Measurements from ENCODE around the gene BEND3.
"Not testable (repeated sequence)": the region's sequence is repeated elsewhere in the genome, so short reads cannot be mapped to it uniquely, and the experiment has no call there.

Gene BEND3

GRCh38 chr6:107057679-107058078, 57.6 kb downstream of the BEND3 start:
- ATAC-seq (no peak), DNase-seq (no peak)
- Mint-ChIP-seq H3K4me1 (peaks cover 17% of the 10 kb centered on the region), H3K27me3 (no peaks in the 10 kb centered on the region), H3K9me3 (no peaks in the 10 kb centered on the region), H3K27ac (no peak overlapping the region), H3K36me3 (ENCODE audit: low read depth) (no peaks in the 10 kb centered on the region), H3K4me3 (no peak overlapping the region)

- Mint-ChIP-seq H3K36me3 (ENCODE audit: low read depth) (no peaks in the 10 kb centered on the region), H3K27me3 (no peaks in the 10 kb centered on the region), H3K4me1 (peaks cover 9% of the 10 kb centered on the region), H3K9me3 (no peaks in the 10 kb centered on the region), H3K4me3 (no peak overlapping the region), H3K27ac (no peak overlapping the region)
- ATAC-seq (no peak), DNase-seq (no peak)
Observed at GRCh38 chr6:107056796-107057195, 58.5 kb downstream of the BEND3 start.

GRCh38 chr6:107047807-107048206, 67.5 kb downstream of the BEND3 start:
- no peak for DNase-seq
- H3K27ac Mint-ChIP-seq, result no peak overlapping the region
- peaks cover 12% of the 10 kb centered on the region for H3K36me3 Mint-ChIP-seq (ENCODE audit: low read depth)
- no peaks in the 10 kb centered on the region for H3K4me1 Mint-ChIP-seq
- no peaks in the 10 kb centered on the region for H3K9me3 Mint-ChIP-seq
- H3K27me3 Mint-ChIP-seq, result no peaks in the 10 kb centered on the region
- ATAC-seq, result no peak
- no peak overlapping the region for H3K4me3 Mint-ChIP-seq

GRCh38 chr6:107045826-107046675, 69.3 kb downstream of the BEND3 start:
- H3K36me3 Mint-ChIP-seq (ENCODE audit: low read depth), result peaks cover 12% of the 10 kb centered on the region
- H3K27ac Mint-ChIP-seq, result no peak overlapping the region
- ATAC-seq, result no peak
- H3K4me3 Mint-ChIP-seq, result no peak overlapping the region
- H3K4me1 Mint-ChIP-seq, result peaks cover 2% of the 10 kb centered on the region
- DNase-seq, result no peak
- no peaks in the 10 kb centered on the region for H3K27me3 Mint-ChIP-seq
- no peaks in the 10 kb centered on the region for H3K9me3 Mint-ChIP-seq

GRCh38 chr6:107033126-107033525, 82.2 kb downstream of the BEND3 start:
- Mint-ChIP-seq H3K27ac (peak overlapping the region; percentile 36), H3K4me1 (peaks cover 36% of the 10 kb centered on the region), H3K9me3 (no peaks in the 10 kb centered on the region), H3K4me3 (no peak overlapping the region), H3K36me3 (ENCODE audit: low read depth) (peaks cover 15% of the 10 kb centered on the region), H3K27me3 (no peaks in the 10 kb centered on the region)
- DNase-seq (no peak), ATAC-seq (peak; percentile 17)

GRCh38 chr6:107032051-107032450, 83.3 kb downstream of the BEND3 start:
- H3K4me3 Mint-ChIP-seq, result no peak overlapping the region
- no peak for DNase-seq
- peaks cover 15% of the 10 kb centered on the region for H3K36me3 Mint-ChIP-seq (ENCODE audit: low read depth)
- no peaks in the 10 kb centered on the region for H3K27me3 Mint-ChIP-seq
- H3K4me1 Mint-ChIP-seq, result peaks cover 36% of the 10 kb centered on the region
- no peaks in the 10 kb centered on the region for H3K9me3 Mint-ChIP-seq
- H3K27ac Mint-ChIP-seq, result no peak overlapping the region
- ATAC-seq, result no peak

GRCh38 chr6:107030151-107030550, 85.2 kb downstream of the BEND3 start:
- Mint-ChIP-seq H3K4me1 (peaks cover 40% of the 10 kb centered on the region), H3K4me3 (peak overlapping the region; percentile 96), H3K36me3 (ENCODE audit: low read depth) (peaks cover 11% of the 10 kb centered on the region), H3K9me3 (no peaks in the 10 kb centered on the region), H3K27me3 (no peaks in the 10 kb centered on the region), H3K27ac (no peak overlapping the region)
- no peak for ATAC-seq
- DNase-seq, result no peak

GRCh38 chr6:107026965-107027364, 88.3 kb downstream of the BEND3 start:
- DNase-seq (no peak), ATAC-seq (no peak)
- H3K4me3 Mint-ChIP-seq, result peak overlapping the region; percentile 36
- H3K27ac Mint-ChIP-seq, result peak overlapping the region; percentile 1
- H3K36me3 Mint-ChIP-seq (ENCODE audit: low read depth), result peaks cover 11% of the 10 kb centered on the region
- H3K4me1 Mint-ChIP-seq, result peaks cover 26% of the 10 kb centered on the region
- H3K9me3 Mint-ChIP-seq, result no peaks in the 10 kb centered on the region
- no peaks in the 10 kb centered on the region for H3K27me3 Mint-ChIP-seq

- H3K4me1 Mint-ChIP-seq, result no peaks in the 10 kb centered on the region
- H3K4me3 Mint-ChIP-seq, result no peak overlapping the region
- no peak for DNase-seq
- H3K27ac Mint-ChIP-seq, result no peak overlapping the region
- H3K9me3 Mint-ChIP-seq, result no peaks in the 10 kb centered on the region
- no peak for ATAC-seq
- no peaks in the 10 kb centered on the region for H3K27me3 Mint-ChIP-seq
- H3K36me3 Mint-ChIP-seq (ENCODE audit: low read depth), result no peaks in the 10 kb centered on the region
Observed at GRCh38 chr6:107021446-107022185, 93.7 kb downstream of the BEND3 start.

- Mint-ChIP-seq H3K36me3 (ENCODE audit: low read depth) (no peaks in the 10 kb centered on the region), H3K4me3 (no peak overlapping the region), H3K27ac (no peak overlapping the region), H3K27me3 (peaks cover 1% of the 10 kb centered on the region), H3K9me3 (no peaks in the 10 kb centered on the region), H3K4me1 (no peaks in the 10 kb centered on the region)
- ATAC-seq, result no peak
- no peak for DNase-seq
Observed at GRCh38 chr6:107020239-107020638, 95.1 kb downstream of the BEND3 start.

- H3K27ac Mint-ChIP-seq; H3K4me3 Mint-ChIP-seq; H3K9me3 Mint-ChIP-seq; DNase-seq; H3K36me3 Mint-ChIP-seq (ENCODE audit: low read depth); H3K27me3 Mint-ChIP-seq; H3K4me1 Mint-ChIP-seq; ATAC-seq: not testable (repeated sequence)
Observed at GRCh38 chr6:107019628-107020027, 95.7 kb downstream of the BEND3 start.

GRCh38 chr6:107019047-107019446, 96.3 kb downstream of the BEND3 start:
- DNase-seq (no peak), ATAC-seq (no peak)
- Mint-ChIP-seq H3K36me3 (ENCODE audit: low read depth) (no peaks in the 10 kb centered on the region), H3K4me3 (no peak overlapping the region), H3K27ac (no peak overlapping the region), H3K9me3 (no peaks in the 10 kb centered on the region), H3K4me1 (no peaks in the 10 kb centered on the region), H3K27me3 (peaks cover 1% of the 10 kb centered on the region)
